ENCODE measurements around the gene HPS5.
"Not testable (repeated sequence)": the region's sequence is repeated elsewhere in the genome, so short reads cannot be mapped to it uniquely, and the experiment has no call there.

Gene HPS5

DNA sequence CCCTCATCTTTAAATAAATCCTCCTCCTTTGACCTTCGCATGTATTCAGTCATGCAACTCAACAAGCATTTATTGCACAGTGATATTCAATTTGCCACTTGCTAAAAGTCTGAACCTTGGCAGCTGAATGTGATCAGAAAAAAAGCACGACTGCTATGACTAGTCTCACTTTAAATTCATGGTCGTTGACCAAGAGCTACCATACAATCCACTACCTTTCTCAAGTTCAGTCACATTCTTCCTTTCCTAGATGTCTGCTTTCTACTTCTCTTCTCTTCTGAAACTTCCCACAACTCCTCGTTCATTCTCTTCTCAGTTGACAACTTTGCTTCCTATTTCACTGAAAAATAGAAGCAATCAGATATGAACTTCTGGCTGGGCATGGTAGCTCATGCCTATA is 57.9 kb downstream of the HPS5 start:
- no peak for DNase-seq (ENCODE audit: low read depth)
- TF ChIP-seq CTCF (conservative IDR thresholded peaks at IDR 0.05; ENCODE audit: low read length) = no peak
- H3K4me3 ChIP-seq (ENCODE audit: low read length) = no peak overlapping the region

DNA sequence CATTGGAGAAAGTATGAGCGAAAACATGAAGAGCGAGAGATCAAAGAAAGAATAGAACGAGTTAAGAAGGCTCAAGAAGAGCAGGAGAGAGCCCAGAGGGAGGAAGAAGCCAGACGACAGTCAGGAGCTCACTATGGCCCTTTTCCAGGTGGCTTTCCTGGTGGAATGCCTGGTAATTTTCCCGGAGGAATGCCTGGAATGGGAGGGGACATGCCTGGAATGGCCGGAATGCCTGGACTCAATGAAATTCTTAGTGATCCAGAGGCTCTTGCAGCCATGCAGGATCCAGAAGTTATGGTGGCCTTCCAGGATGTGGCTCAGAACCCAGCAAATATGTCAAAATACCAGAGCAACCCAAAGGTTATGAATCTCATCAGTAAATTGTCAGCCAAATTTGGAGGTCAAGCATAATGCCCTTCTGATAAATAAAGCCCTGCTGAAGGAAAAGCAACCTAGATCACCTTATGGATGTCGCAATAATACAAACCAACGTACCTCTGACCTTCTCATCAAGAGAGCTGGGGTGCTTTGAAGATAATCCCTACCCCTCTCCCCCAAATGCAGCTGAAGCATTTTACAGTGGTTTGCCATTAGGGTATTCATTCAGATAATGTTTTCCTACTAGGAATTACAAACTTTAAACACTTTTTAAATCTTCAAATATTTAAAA is 59.1 kb downstream of the HPS5 start:
- DNase-seq (ENCODE audit: low read depth) = peak; percentile 61
- H3K4me3 ChIP-seq (ENCODE audit: low read length) = not testable (repeated sequence)

DNA sequence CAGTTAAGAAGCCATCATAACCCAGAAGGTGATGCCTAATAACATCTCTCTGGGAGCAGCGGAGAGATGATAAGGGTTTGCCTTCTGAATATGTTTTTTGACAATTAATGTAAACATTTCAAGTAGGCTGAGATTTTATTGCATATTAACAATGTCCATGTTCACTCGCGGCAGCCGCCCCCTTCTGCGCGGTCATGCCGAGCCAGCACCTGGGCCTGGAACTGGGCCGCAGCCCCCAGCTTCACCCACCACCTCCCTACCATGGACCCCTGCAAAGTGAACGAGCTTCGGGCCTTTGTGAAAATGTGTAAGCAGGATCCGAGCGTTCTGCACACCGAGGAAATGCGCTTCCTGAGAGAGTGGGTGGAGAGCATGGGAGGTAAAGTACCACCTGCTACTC is 60.2 kb downstream of the HPS5 start:
- no peak for TF ChIP-seq CTCF (conservative IDR thresholded peaks at IDR 0.05; ENCODE audit: low read length)
- no peak overlapping the region for H3K4me3 ChIP-seq (ENCODE audit: low read length)
- no peak for DNase-seq (ENCODE audit: low read depth)

DNA sequence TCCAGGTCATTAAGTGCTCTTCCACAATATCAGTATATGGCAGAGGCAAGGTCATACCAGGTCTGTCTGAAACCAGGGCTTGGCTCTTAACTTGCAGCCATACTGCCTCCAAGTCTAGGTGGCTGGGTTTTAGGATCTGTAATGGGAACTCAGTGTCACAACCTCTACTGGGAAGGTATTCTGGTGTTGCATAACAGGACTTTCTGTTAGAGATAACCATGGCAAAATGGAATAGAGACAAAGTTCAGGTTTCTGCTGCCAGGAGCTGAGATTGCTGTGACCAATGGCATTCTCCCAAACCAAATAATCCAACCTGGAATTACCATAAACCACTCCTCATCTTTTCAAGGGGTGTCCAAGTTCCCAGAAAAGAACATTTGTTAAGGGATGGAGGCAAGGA is 62.7 kb downstream of the HPS5 start:
- H3K4me3 ChIP-seq (ENCODE audit: low read length) = no peak overlapping the region
- no peak for DNase-seq (ENCODE audit: low read depth)
- TF ChIP-seq CTCF (conservative IDR thresholded peaks at IDR 0.05; ENCODE audit: low read length) = no peak

DNA sequence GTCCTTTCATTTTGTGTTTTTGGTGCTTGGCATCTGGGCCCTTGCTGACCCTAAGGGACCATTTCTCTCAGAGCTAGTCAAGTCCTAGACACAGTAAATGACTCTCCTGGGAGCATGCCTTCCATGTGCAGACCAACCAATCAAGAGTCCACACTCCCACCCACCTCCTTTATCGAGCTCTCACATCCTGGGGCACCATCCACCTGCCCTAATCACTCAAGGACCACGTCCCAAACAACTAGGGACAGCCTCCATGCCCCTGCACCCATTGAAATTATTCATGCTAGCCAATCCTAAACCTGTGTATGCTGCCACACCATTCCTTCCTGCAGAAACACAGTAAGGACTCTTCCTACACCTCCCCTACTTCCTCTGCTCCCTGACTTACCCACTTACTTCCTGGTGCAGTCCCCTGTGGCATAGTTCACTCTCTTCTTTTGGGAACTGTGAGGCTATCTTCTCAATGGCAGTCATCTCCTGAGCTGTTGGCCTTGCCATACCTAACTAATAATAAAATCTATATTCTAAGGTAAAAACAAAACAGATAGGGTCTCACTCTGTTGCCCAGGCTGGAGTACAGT is 67.1 kb downstream of the HPS5 start:
- no peak for TF ChIP-seq CTCF (conservative IDR thresholded peaks at IDR 0.05; ENCODE audit: low read length)
- no peak overlapping the region for H3K4me3 ChIP-seq (ENCODE audit: low read length)
- DNase-seq (ENCODE audit: low read depth) = no peak

DNA sequence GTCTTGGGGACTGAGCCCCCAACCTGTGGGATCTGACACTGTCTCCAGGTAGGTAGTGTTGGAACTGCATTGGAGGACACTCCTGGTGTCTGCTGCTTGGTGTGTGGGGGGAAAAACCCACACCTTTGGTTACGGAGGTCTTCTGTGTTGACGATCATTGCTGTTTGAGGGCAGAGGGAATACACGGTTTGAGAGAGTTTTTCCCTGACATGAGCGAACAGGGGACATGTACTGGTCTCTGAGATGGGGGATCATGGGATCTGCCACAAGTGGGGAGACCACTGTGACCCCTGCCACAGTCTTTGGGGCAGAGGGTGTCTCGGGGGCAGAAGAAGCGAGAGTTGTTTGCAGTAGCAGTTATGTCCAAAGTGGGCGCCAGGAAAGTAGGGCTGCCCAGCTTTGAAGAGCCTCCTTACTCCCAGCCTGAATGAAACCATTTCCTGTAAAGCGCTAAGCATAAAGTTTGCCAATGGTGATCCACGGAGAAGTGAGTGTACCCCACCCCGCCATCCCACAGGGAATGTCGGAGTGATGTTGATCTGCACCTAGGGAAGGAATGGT is 68.1 kb downstream of the HPS5 start:
- no peak for TF ChIP-seq CTCF (conservative IDR thresholded peaks at IDR 0.05; ENCODE audit: low read length)
- H3K4me3 ChIP-seq (ENCODE audit: low read length) = no peak overlapping the region
- no peak for DNase-seq (ENCODE audit: low read depth)

DNA sequence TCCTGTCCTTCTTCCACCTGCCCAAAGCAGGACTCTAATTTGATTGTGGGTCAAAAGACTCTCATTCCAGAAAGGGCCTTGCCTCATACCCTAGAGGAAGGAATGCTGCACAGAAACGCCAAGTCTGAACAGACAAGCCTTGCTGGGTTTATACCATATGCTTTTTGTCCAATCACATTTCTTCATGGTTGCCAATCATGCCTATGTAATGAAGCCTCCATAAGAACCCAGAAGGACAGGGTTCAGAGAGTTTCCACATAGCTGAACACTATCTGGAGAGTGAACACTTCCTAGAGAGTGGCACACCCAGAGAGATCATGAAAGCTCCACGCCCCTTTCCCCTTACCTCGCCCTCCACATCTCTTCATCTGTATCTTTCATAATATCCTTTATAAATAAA is 68.7 kb downstream of the HPS5 start:
- H3K4me3 ChIP-seq (ENCODE audit: low read length) = no peak overlapping the region
- 0 out of 2 replicates have a peak, but pooled peaks have one; percentile 12 for TF ChIP-seq CTCF (conservative IDR thresholded peaks at IDR 0.05; ENCODE audit: low read length)
- no peak for DNase-seq (ENCODE audit: low read depth)

Data from AG10803 (cell line).